HEK293 (cell line): Measurements from ENCODE around the gene HNRNPA2B1.

Source experiments
- CTCF ChIA-PET: fragments of 350-600 bp; formaldehyde crosslinking; extraction: SDS; loops from one replicate; lab custom pipeline; 2021; ENCODE audit warnings: antibody characterized with exemption; lab: Yijun Ruan, JAX
- POLR2A ChIA-PET: fragments of 300-600 bp; formaldehyde crosslinking; extraction: SDS; loops from one replicate; lab custom pipeline; 2020; ENCODE audit warnings: antibody characterized with exemption, inconsistent platforms; lab: Yijun Ruan, JAX
- H3K27ac ChIP-seq: fragments of 200-500 bp; sonication (Bioruptor generic); 2 replicates; pipeline ENCODE4 v1.5.1; 2014; ENCODE audit warnings: low read depth, low read length, control low read depth, inconsistent platforms; ENCODE audit errors: extremely low read depth
- H3K36me3 ChIP-seq, 2 experiments: fragments of 200-500 bp in 1 of 2; sonication (Bioruptor generic) in 1 of 2; 1 replicate in 1 of 2; 2 replicates in 1 of 2; pipeline ENCODE4 v1.5.1; 2014 to 2017; ENCODE audit warnings: inconsistent platforms in 2 of 2, low read length in 2 of 2; ENCODE audit not compliant: control insufficient read depth in 2 of 2, insufficient read depth in 1 of 2
- H3K4me1 ChIP-seq: fragments of 200-500 bp; sonication (Bioruptor generic); 2 replicates; pipeline ENCODE4 v1.5.1; 2014; ENCODE audit warnings: mild to moderate bottlenecking, low read length, inconsistent platforms; ENCODE audit not compliant: control insufficient read depth, insufficient read depth
- H3K4me3 ChIP-seq: 2 replicates; pipeline ENCODE4 v1.5.1; 2011; ENCODE audit warnings: low read depth, mild to moderate bottlenecking, control low read depth, low read length, moderate library complexity
- H3K9me3 ChIP-seq: fragments of 200-500 bp; sonication (Bioruptor generic); 2 replicates; pipeline ENCODE4 v1.5.1; 2014; ENCODE audit warnings: low read depth, low read length, inconsistent platforms; ENCODE audit not compliant: control insufficient read depth, insufficient read depth
- GFI1B ChIP-seq: fragments of 450-650 bp; formaldehyde crosslinking; IDR thresholded peaks from 2 replicates; pipeline ENCODE4 v1.5.1; 2016; ENCODE audit warnings: missing biosample characterization, missing genetic modification characterization
- PRDM10 ChIP-seq: fragments of 450-650 bp; formaldehyde crosslinking; IDR thresholded peaks from 2 replicates; pipeline ENCODE4 v1.5.1; 2016; ENCODE audit warnings: missing biosample characterization, missing genetic modification characterization
- ZNF140 ChIP-seq: fragments of 450-650 bp; formaldehyde crosslinking; IDR thresholded peaks from 2 replicates; pipeline ENCODE4 v1.5.1; 2016; ENCODE audit warnings: missing biosample characterization, missing genetic modification characterization
- ZNF202 ChIP-seq: fragments of 450-650 bp; formaldehyde crosslinking; IDR thresholded peaks from 2 replicates; pipeline ENCODE4 v1.5.1; 2016; ENCODE audit warnings: missing biosample characterization, missing genetic modification characterization, borderline replicate concordance
- ZNF26 ChIP-seq: fragments of 450-650 bp; formaldehyde crosslinking; IDR thresholded peaks from 2 replicates; pipeline ENCODE4 v1.5.1; 2016; ENCODE audit warnings: missing biosample characterization, missing genetic modification characterization
- ZNF274 ChIP-seq, 2 experiments: fragments of 200-500 bp in 1 of 2; fragments of 450-650 bp in 1 of 2; sonication (Bioruptor generic) in 1 of 2; formaldehyde crosslinking in 1 of 2; IDR thresholded peaks; 2 replicates each; pipeline versions ENCODE4 v1.5.1 to v1.6.1; 2014 to 2016; ENCODE audit warnings: borderline replicate concordance in 1 of 2, inconsistent platforms in 1 of 2, low read length in 1 of 2, missing biosample characterization in 1 of 2, missing genetic modification characterization in 1 of 2
- ZNF341 ChIP-seq: fragments of 450-650 bp; formaldehyde crosslinking; IDR thresholded peaks from 2 replicates; pipeline ENCODE4; 2016; ENCODE audit warnings: low read depth, missing biosample characterization, missing genetic modification characterization
- ZNF624 ChIP-seq: fragments of 450-650 bp; formaldehyde crosslinking; IDR thresholded peaks from 2 replicates; pipeline ENCODE4 v1.5.1; 2017; ENCODE audit warnings: missing biosample characterization, missing genetic modification characterization
- ZNF776 ChIP-seq: fragments of 450-650 bp; formaldehyde crosslinking; IDR thresholded peaks from 2 replicates; pipeline ENCODE4 v1.5.0; 2017; ENCODE audit warnings: missing biosample characterization, missing genetic modification characterization, borderline replicate concordance
- ZSCAN5A ChIP-seq: fragments of 450-650 bp; formaldehyde crosslinking; IDR thresholded peaks from 2 replicates; pipeline ENCODE4 v1.5.1; 2016; ENCODE audit warnings: missing biosample characterization, missing genetic modification characterization

The HNRNPA2B1 gene

GRCh38 chr7:26224359-26224758 is 23.8 kb upstream of the HNRNPA2B1 start:
- H3K9me3 ChIP-seq = no peaks in the 10 kb centered on the region
- no peak overlapping the region for H3K27ac ChIP-seq
- TF ChIP-seq ZNF202 (tag by site-specific recombination) (no peak), ZNF624 (tag by site-specific recombination) (no peak)
- H3K4me1 ChIP-seq = no peaks in the 10 kb centered on the region
- ChIA-PET CTCF (no interaction called here), POLR2A (no interaction called here)
- H3K36me3 ChIP-seq = no peaks in the 10 kb centered on the region
- H3K4me3 ChIP-seq = no peak overlapping the region

- peaks cover 14 to 19% of the 10 kb centered on the region in 2 experiments; a peak in 2 of 3 replicates for H3K36me3 ChIP-seq
- H3K4me3 ChIP-seq = no peak overlapping the region
These were observed 15.5 kb upstream of the HNRNPA2B1 start for GRCh38 chr7:26216049-26216448.

More at GRCh38 chr7:26216049-26216448, 15.5 kb upstream of the HNRNPA2B1 start:
- ChIA-PET CTCF (interaction anchor here (0.6 kb wide), 1 partner anchor 74 kb away, joined by 5 read pairs; no protein-coding TSS in a partner anchor), POLR2A (interaction anchor here (1.1 kb wide), 1 partner anchor 16 kb away, joined by 3 read pairs; no protein-coding TSS in a partner anchor)
- no peaks in the 10 kb centered on the region for H3K4me1 ChIP-seq
- no peak overlapping the region for H3K27ac ChIP-seq
- H3K9me3 ChIP-seq = no peaks in the 10 kb centered on the region
- TF ChIP-seq ZNF341 (tag by site-specific recombination) (no peak), ZNF140 (tag by site-specific recombination) (no peak), PRDM10 (tag by site-specific recombination) (peak; percentile 53), ZSCAN5A (no peak), ZNF26 (no peak), ZNF776 (tag by site-specific recombination) (no peak), GFI1B (tag by site-specific recombination) (no peak), ZNF274 (IDR thresholded peaks at IDR 0.05; ENCODE audit: low read length) (no peak), ZNF274 (tag by site-specific recombination; IDR thresholded peaks at IDR 0.05; ENCODE audit: borderline replicate concordance) (no peak)
